OCI-LY3 (cell line): ENCODE measurements around the gene E2F1.
A peak's percentile ranks its signal among the peaks of the same experiment; 100 is the strongest.

ENCODE experiments used
- H2AFZ ChIP-seq: fragments of 200-600, 300-600 bp; shearing (Covaris generic); 2 replicates; pipeline ENCODE4 v1.6.0; 2014; ENCODE audit warnings: antibody characterized with exemption, low read depth, low read length
- H3K27ac ChIP-seq: fragments of 200-600, 300-600 bp; sonication (generic); 2 replicates; pipeline ENCODE4 v1.5.1; 2014; ENCODE audit warnings: mild to moderate bottlenecking, low read length, moderate library complexity, mixed read lengths
- H3K27me3 ChIP-seq: fragments of 200-600, 300-600 bp; sonication (generic); 2 replicates; pipeline ENCODE4 v1.6.1; 2014; ENCODE audit warnings: low read depth, low read length, mixed read lengths
- H3K36me3 ChIP-seq: fragments of 200-600, 300-600 bp; sonication (generic); replicated peaks from 2 replicates; pipeline ENCODE3; 2014; ENCODE audit warnings: low read depth, low read length, mixed read lengths
- H3K4me1 ChIP-seq: fragments of 300-600, 200-600 bp; sonication (generic); 2 replicates; pipeline ENCODE4 v1.6.1; 2014; ENCODE audit warnings: low read length, mixed read lengths
- H3K4me2 ChIP-seq: fragments of 200-600, 300-600 bp; sonication (generic); 2 replicates; pipeline ENCODE4 v1.6.1; 2014; ENCODE audit warnings: low read length, mixed read lengths
- H3K4me3 ChIP-seq: fragments of 300-600, 200-600 bp; sonication (generic); 2 replicates; pipeline ENCODE4 v1.5.1; 2014; ENCODE audit warnings: antibody characterized with exemption, mild to moderate bottlenecking, low read length, moderate library complexity
- H3K79me2 ChIP-seq: fragments of 300-600, 200-600 bp; shearing (Covaris generic); 2 replicates; pipeline ENCODE4 v1.6.1; 2014; ENCODE audit warnings: mild to moderate bottlenecking, low read length, mixed read lengths
- H3K9ac ChIP-seq: fragments of 300-600, 200-600 bp; shearing (Covaris generic); 2 replicates; pipeline ENCODE4 v1.6.0; 2014; ENCODE audit warnings: mild to moderate bottlenecking, low read length, moderate library complexity
- H3K9me3 ChIP-seq: fragments of 200-600, 300-600 bp; shearing (Covaris generic); 2 replicates; pipeline ENCODE4 v1.6.1; 2014; ENCODE audit warnings: low read length, mixed read lengths; ENCODE audit not compliant: insufficient read depth
- H4K20me1 ChIP-seq: fragments of 200-600, 300-600 bp; sonication (generic); 2 replicates; pipeline ENCODE4 v1.6.1; 2016; ENCODE audit warnings: low read length, mixed read lengths; ENCODE audit not compliant: insufficient read depth
- CTCF ChIP-seq: fragments of 200-600, 300-600 bp; sonication (generic); IDR thresholded peaks from 2 replicates; pipeline ENCODE4 v1.5.1; 2014; ENCODE audit warnings: antibody characterized with exemption, low read length, low read depth
- EZH2phosphoT487 ChIP-seq: fragments of 200-600 bp; shearing (Covaris generic); IDR thresholded peaks from 2 replicates; pipeline ENCODE4 v1.6.1; 2018; ENCODE audit warnings: antibody characterized with exemption, mixed run types, low read depth

The E2F1 gene

DNA sequence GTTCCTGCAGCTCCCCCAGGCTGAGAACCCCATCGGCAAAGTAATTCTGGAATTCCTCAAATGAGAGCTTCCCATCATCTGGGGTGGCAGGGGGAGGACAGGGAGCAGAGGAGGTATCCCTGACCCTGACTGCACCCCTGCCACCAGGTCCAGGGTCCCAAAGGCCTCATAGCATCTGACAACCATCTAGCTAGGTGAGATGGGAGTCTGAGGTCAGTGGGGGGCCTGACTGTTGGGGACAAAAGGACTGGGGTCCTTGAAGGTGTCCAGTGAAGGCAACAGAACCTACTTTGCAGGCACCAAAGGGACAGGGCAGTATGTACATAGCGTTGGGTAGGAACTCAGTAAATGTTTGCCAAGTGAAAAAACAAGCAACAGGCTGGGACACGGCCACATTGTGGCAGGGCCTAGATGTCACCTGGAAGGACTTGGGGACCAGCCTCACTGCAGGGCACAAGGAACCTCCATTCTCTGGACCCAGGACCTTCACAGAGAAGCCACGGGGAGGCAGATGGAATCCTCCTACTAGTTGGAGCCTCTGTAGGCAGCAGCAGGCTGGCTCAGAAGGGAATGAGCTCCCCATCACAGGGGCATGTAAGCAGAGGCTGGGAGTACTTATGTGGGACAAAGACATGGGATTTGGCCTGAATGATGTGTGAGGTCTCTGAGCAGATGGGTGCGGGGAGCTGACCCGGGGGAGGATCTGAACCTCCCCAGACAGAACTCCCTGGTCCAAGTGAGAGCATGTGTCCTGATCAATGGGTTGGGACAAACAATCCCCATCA, 15.3 kb downstream of the E2F1 start:
- H3K9me3 ChIP-seq = no peaks in the 10 kb centered on the region
- H4K20me1 ChIP-seq = peaks cover 12% of the 10 kb centered on the region
- H3K36me3 ChIP-seq = peaks cover 9% of the 10 kb centered on the region
- no peaks in the 10 kb centered on the region for H3K27me3 ChIP-seq
- no peak overlapping the region for H3K4me3 ChIP-seq
- no peaks in the 10 kb centered on the region for H3K79me2 ChIP-seq
- H3K27ac ChIP-seq = no peak overlapping the region
- H3K4me1 ChIP-seq = peaks cover 34% of the 10 kb centered on the region
- H3K9ac ChIP-seq = no peak overlapping the region
- TF ChIP-seq CTCF (no peak), EZH2phosphoT487 (no peak)
- no peak overlapping the region for H2AFZ ChIP-seq
- no peak overlapping the region for H3K4me2 ChIP-seq

GRCh38 chr20:33669873-33670640, 16.1 kb downstream of the E2F1 start:
- no peak for TF ChIP-seq CTCF
- TF ChIP-seq EZH2phosphoT487 = no peak
- H2AFZ ChIP-seq = no peak overlapping the region
- H3K4me3 ChIP-seq = no peak overlapping the region
- no peak overlapping the region for H3K4me2 ChIP-seq
- H3K36me3 ChIP-seq = peaks cover 6% of the 10 kb centered on the region
- H3K27me3 ChIP-seq = no peaks in the 10 kb centered on the region
- H3K79me2 ChIP-seq = no peaks in the 10 kb centered on the region
- H3K9me3 ChIP-seq = no peaks in the 10 kb centered on the region
- H3K4me1 ChIP-seq = peaks cover 30% of the 10 kb centered on the region
- H3K9ac ChIP-seq = no peak overlapping the region
- peaks cover 4% of the 10 kb centered on the region; the same call in 1 of the 2 replicates for H4K20me1 ChIP-seq
- H3K27ac ChIP-seq = no peak overlapping the region

GRCh38 chr20:33669224-33669623, 17.0 kb downstream of the E2F1 start:
- H3K9me3 ChIP-seq = no peaks in the 10 kb centered on the region
- no peak overlapping the region for H3K9ac ChIP-seq
- no peak overlapping the region for H3K4me3 ChIP-seq
- no peak overlapping the region for H3K4me2 ChIP-seq
- H3K27ac ChIP-seq = no peak overlapping the region
- H3K36me3 ChIP-seq = peaks cover 6% of the 10 kb centered on the region
- TF ChIP-seq CTCF (no peak), EZH2phosphoT487 (no peak)
- H3K4me1 ChIP-seq = peaks cover 31% of the 10 kb centered on the region
- H3K79me2 ChIP-seq = no peaks in the 10 kb centered on the region
- no peaks in the 10 kb centered on the region for H4K20me1 ChIP-seq
- no peaks in the 10 kb centered on the region for H3K27me3 ChIP-seq
- H2AFZ ChIP-seq = no peak overlapping the region

DNA sequence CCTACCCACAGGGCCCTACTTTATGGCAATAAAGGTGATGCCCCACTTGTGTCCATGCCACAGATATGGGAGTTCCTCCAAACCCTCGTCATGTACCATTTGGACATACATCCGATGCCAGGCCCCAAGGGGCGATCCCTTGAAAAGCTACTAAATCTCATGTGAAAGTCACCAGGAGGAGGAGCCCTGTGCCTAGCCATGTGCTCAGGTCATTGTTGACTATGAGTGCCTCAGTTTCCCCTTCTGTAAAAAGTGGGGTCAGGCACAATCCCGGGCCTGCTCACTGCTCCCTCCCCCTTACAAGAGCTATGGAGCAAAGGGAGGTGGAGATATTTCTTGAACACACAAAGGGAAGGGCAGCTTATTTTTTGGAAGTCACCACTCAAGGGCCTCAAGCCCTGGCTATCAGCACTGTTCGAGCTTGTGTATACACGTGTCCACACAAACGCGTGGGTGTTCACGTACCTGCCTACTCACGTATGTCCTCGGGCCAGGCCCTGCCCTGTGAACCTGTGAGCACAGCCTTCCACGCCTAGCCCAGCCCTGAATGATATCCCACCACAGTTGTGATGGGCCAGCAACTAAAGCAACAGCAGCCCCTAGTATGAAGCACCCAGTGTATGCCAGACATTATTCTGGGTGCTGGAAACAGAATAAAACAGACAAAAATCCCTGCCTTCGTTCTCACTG, 17.6 kb downstream of the E2F1 start:
- Histone ChIP-seq H2AFZ (no peak overlapping the region), H3K27me3 (no peaks in the 10 kb centered on the region), H3K4me3 (peak overlapping the region; percentile 82; the same call in 1 of the 2 replicates), H3K9ac (no peak overlapping the region), H3K27ac (no peak overlapping the region), H3K4me2 (peak overlapping the region; percentile 68), H3K4me1 (peaks cover 32% of the 10 kb centered on the region), H4K20me1 (no peaks in the 10 kb centered on the region), H3K79me2 (no peaks in the 10 kb centered on the region), H3K36me3 (peaks cover 6% of the 10 kb centered on the region), H3K9me3 (no peaks in the 10 kb centered on the region)
- no peak for TF ChIP-seq EZH2phosphoT487
- no peak for TF ChIP-seq CTCF
